Uterus (tissue), 2 donors: ENCODE data around the gene MAML1.

Experiments used
- CTCF ChIP-seq, 4 experiments: fragments of 200-600 bp in 2 of 4; fragments of 450-650 bp in 2 of 4; sonication (generic) in 2 of 4; IDR thresholded peaks; one replicate each; pipeline ENCODE4 v1.5.1; 2016 to 2019; ENCODE audit warnings: antibody characterized with exemption in 4 of 4, mild to moderate bottlenecking in 2 of 4, moderate library complexity in 1 of 4
- POLR2A ChIP-seq, 2 donors: fragments of 450-650 bp; IDR thresholded peaks; one replicate each; pipeline ENCODE4 v1.6.1; 2016; ENCODE audit warnings: antibody characterized with exemption in 2 of 2, mild to moderate bottlenecking in 1 of 2, moderate library complexity in 1 of 2

- TF ChIP-seq POLR2A (IDR thresholded peaks at IDR 0.05) (no peak), CTCF (IDR thresholded peaks at IDR 0.05) (no peak)
These were observed 67.6 kb downstream of the MAML1 start for GRCh38 chr5:179800071-179800695.
